ENCODE data around the gene KIAA1958. TPM values are rescaled to one million over a fixed set of nuclear protein-coding genes. Genes with fewer than 3 reads are reported as not detected.

KIAA1958 gene
- total and polyA plus RNA-seq, 2 of the 4 experiments (the other 2 are of a cell fraction) = 0.65 to 1.8 TPM

DNA sequence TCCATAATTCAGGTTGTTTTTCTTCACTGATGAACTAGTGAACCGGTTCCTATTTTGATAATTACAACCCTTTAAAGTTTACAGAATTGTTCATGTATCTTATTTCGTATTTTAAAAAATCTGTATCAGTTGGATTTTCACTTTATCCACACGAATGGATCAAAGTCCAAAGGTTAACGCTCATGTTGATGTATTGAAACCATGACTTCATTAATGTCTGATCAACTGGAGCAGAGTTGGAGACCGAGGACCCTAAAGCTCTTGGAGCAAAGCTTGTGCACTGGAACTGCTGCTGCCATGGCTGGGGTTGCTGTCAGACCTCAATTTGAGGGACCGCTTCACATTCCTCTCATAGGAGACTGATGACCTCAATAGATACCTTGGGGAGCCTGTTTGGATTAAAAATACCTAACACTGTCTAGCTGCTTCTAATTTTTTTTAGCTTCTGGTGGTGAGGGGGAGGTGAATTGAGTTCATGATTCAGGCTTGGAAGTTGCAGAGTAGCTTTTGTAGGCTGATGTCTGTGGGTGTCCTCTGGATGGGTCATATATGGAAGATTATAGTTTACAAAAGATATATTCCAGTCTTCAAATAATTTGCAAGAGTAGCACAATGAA lies 45.1 kb downstream of the KIAA1958 start:
- peak overlapping the region; percentile 10; the same call in 1 of the 2 replicates for H2AK5ac ChIP-seq (ENCODE audit: low read depth, low read length)
- no peak overlapping the region for H3K4me3 ChIP-seq (ENCODE audit: insufficient read depth, low read depth, low read length)
- H3K4ac ChIP-seq (ENCODE audit: low read depth, low read length) = peak overlapping the region; percentile 1; the same call in 1 of the 2 replicates
- H4K91ac ChIP-seq (ENCODE audit: insufficient read depth, low read depth, low read length) = no peak overlapping the region
- no peaks in the 10 kb centered on the region for H3K79me1 ChIP-seq (ENCODE audit: low read depth in 1 of 2, low read length in 2 of 2)
- TF ChIP-seq, protein P1, sequence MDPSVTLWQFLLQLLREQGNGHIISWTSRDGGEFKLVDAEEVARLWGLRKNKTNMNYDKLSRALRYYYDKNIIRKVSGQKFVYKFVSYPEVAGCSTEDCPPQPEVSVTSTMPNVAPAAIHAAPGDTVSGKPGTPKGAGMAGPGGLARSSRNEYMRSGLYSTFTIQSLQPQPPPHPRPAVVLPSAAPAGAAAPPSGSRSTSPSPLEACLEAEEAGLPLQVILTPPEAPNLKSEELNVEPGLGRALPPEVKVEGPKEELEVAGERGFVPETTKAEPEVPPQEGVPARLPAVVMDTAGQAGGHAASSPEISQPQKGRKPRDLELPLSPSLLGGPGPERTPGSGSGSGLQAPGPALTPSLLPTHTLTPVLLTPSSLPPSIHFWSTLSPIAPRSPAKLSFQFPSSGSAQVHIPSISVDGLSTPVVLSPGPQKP (IDR thresholded peaks at IDR 0.05; ENCODE audit: borderline replicate concordance, low read depth, low read length) = no peak
- TF ChIP-seq RAD21 (IDR thresholded peaks at IDR 0.05; ENCODE audit: low read length) = no peak
- TF ChIP-seq, protein P2, sequence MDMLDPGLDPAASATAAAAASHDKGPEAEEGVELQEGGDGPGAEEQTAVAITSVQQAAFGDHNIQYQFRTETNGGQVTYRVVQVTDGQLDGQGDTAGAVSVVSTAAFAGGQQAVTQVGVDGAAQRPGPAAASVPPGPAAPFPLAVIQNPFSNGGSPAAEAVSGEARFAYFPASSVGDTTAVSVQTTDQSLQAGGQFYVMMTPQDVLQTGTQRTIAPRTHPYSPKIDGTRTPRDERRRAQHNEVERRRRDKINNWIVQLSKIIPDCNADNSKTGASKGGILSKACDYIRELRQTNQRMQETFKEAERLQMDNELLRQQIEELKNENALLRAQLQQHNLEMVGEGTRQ (IDR thresholded peaks at IDR 0.05; ENCODE audit: low read depth, low read length) = no peak
- TF ChIP-seq, protein P3, sequence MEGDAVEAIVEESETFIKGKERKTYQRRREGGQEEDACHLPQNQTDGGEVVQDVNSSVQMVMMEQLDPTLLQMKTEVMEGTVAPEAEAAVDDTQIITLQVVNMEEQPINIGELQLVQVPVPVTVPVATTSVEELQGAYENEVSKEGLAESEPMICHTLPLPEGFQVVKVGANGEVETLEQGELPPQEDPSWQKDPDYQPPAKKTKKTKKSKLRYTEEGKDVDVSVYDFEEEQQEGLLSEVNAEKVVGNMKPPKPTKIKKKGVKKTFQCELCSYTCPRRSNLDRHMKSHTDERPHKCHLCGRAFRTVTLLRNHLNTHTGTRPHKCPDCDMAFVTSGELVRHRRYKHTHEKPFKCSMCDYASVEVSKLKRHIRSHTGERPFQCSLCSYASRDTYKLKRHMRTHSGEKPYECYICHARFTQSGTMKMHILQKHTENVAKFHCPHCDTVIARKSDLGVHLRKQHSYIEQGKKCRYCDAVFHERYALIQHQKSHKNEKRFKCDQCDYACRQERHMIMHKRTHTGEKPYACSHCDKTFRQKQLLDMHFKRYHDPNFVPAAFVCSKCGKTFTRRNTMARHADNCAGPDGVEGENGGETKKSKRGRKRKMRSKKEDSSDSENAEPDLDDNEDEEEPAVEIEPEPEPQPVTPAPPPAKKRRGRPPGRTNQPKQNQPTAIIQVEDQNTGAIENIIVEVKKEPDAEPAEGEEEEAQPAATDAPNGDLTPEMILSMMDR (conservative IDR thresholded peaks at IDR 0.05; ENCODE audit: low read depth, low read length) = no peak
- TF ChIP-seq FOS (IDR thresholded peaks at IDR 0.05; ENCODE audit: low read depth, low read length) = no peak
- no peak for TF ChIP-seq MXI1 (IDR thresholded peaks at IDR 0.05; ENCODE audit: borderline replicate concordance, low read depth, low read length)
- TF ChIP-seq BHLHE40 (IDR thresholded peaks at IDR 0.05; ENCODE audit: low read depth, low read length) = no peak
- H3K23ac ChIP-seq (ENCODE audit: low read depth, low read length) = no peak overlapping the region
- no peak overlapping the region for H2AK9ac ChIP-seq (replicated peaks; ENCODE audit: low read depth, low read length, poor library complexity)
- H2BK15ac ChIP-seq (ENCODE audit: low read depth, low read length) = no peak overlapping the region
- no peaks in the 10 kb centered on the region for H3K36me3 ChIP-seq (ENCODE audit: control insufficient read depth, insufficient read depth, low read length)
- H3K4me1 ChIP-seq (ENCODE audit: control insufficient read depth, insufficient read depth, low read length) = peaks cover 3% of the 10 kb centered on the region
- ChIA-PET CTCF (no interaction called here), POLR2A (ENCODE audit: unreplicated experiment) (interaction anchor here (0.8 kb wide), 1 partner anchor 13 kb away, joined by 3 read pairs; no protein-coding TSS in a partner anchor)
- H3K4me2 ChIP-seq (ENCODE audit: low read depth, low read length) = no peak overlapping the region
- H2BK5ac ChIP-seq (ENCODE audit: low read depth, low read length, poor library complexity, severe bottlenecking) = peak overlapping the region; percentile 4
- ATAC-seq (ENCODE audit: low read depth) (peak; percentile 67), DNase-seq (peak; percentile 43)
- no TSS peak for BruUV-seq (replicated peaks)
- H3K9ac ChIP-seq (ENCODE audit: low read depth, low read length) = no peak overlapping the region
- H4K20me1 ChIP-seq (ENCODE audit: insufficient read depth, low read length) = no peaks in the 10 kb centered on the region
- H3K9me3 ChIP-seq (ENCODE audit: control insufficient read depth, insufficient read depth, low read length) = no peaks in the 10 kb centered on the region
- H2AFZ ChIP-seq (replicated peaks; ENCODE audit: low read length, poor library complexity) = no peak overlapping the region
- no peak overlapping the region for H3K27ac ChIP-seq (ENCODE audit: insufficient read depth, low read length)
- dilution Hi-C loops (cut with HindIII; ENCODE audit: low sequenced_read_pairs, unreplicated experiment) = no loop called here
- intact Hi-C loops (cut with micrococcal nuclease) = loop anchor here (5.0 kb wide), 1 partner anchor 34 kb away; no protein-coding TSS in a partner anchor
- WGBS, 2 experiments (ENCODE audit: extremely low coverage in 2 of 2, insufficient read length in 1 of 2) = no CpG with 5 or more reads among the region's 6 CpGs
- H3K18ac ChIP-seq (ENCODE audit: low read depth, low read length) = no peak overlapping the region
- H3K9me1 ChIP-seq (ENCODE audit: insufficient read depth, low read length) = peaks cover 5% of the 10 kb centered on the region; the same call in 1 of the 2 replicates
- H3K56ac ChIP-seq (ENCODE audit: extremely low read depth, insufficient read depth, low read length) = no peak overlapping the region
- 0 out of 2 replicates have a peak overlapping the region, but pooled peaks have one; percentile 36 for H2BK120ac ChIP-seq (ENCODE audit: low read depth, low read length)
- no peak overlapping the region; the same call in 1 of the 2 replicates for H3K14ac ChIP-seq (replicated peaks; ENCODE audit: low read depth, low read length)
- in situ Hi-C loops (cut with MboI; ENCODE audit: low sequenced_read_pairs) = no loop called here
- H2BK20ac ChIP-seq (ENCODE audit: low read depth, low read length) = no peak overlapping the region; the same call in 1 of the 2 replicates
- no peak overlapping the region for H4K5ac ChIP-seq (ENCODE audit: low read depth, low read length)
- no peaks in the 10 kb centered on the region for H3K27me3 ChIP-seq (ENCODE audit: control insufficient read depth, insufficient read depth, low read length)
- no peak overlapping the region for H4K8ac ChIP-seq (ENCODE audit: low read depth in 2 of 2, low read length in 2 of 2)
